Measurements from ENCODE around the gene POLG2. TPM values are rescaled to one million over a fixed set of nuclear protein-coding genes. Genes with fewer than 3 reads are reported as not detected.
A peak's percentile ranks its signal among the peaks of the same experiment; 100 is the strongest.

POLG2 gene
- total RNA-seq, 2 donors from 2014 or later, result 27.1 to 33.9 TPM

- TF ChIP-seq CTCF (conservative IDR thresholded peaks at IDR 0.05), result no peak
- Histone ChIP-seq H3K9me3 (ENCODE audit: control insufficient read depth, low read length) (no peaks in the 10 kb centered on the region), H3K27me3 (ENCODE audit: control insufficient read depth, insufficient read depth, low read length, poor library complexity, severe bottlenecking) (no peaks in the 10 kb centered on the region), H3K36me3 (ENCODE audit: control insufficient read depth, insufficient read depth, low read length) (peaks cover 65% of the 10 kb centered on the region), H3K9ac (ENCODE audit: extremely low read depth, low read length, poor library complexity, severe bottlenecking) (peak within 1 kb of the TSS; percentile 100), H3K4me1 (ENCODE audit: control insufficient read depth, insufficient read depth, low read length) (peaks cover 11% of the 10 kb centered on the region), H3K27ac (ENCODE audit: low read depth, low read length) (peak within 1 kb of the TSS; percentile 99), H3K4me3 (ENCODE audit: low read length) (peak within 1 kb of the TSS; percentile 100)
- H3K4me3 Mint-ChIP-seq, result peak within 1 kb of the TSS; percentile 100
- DNase-seq, result peak; percentile 100
- H3K27me3 Mint-ChIP-seq (ENCODE audit: insufficient read depth), result no peaks in the 10 kb centered on the region
- H3K27ac Mint-ChIP-seq, result peak within 1 kb of the TSS; percentile 100
- peaks cover 3% of the 10 kb centered on the region for H3K9me3 Mint-ChIP-seq
- peaks cover 71% of the 10 kb centered on the region for H3K36me3 Mint-ChIP-seq (ENCODE audit: low read depth)
- WGBS, 2 experiments (ENCODE audit: insufficient coverage in 1 of 2, insufficient read length in 1 of 2), result 0% methylated on average over 23 to 31 of the region's 31 CpGs
- peaks cover 38% of the 10 kb centered on the region for H3K4me1 Mint-ChIP-seq
Observed at GRCh38 chr17:64506201-64506575, 9.3 kb upstream of the POLG2 start, which contains the start of gene DDX5. Gene DDX5 (minus strand): TSS chr17:64506289. CDS start chr17:64506119, 170 bp downstream.

- no peaks in the 10 kb centered on the region for H3K27me3 ChIP-seq (ENCODE audit: control insufficient read depth, insufficient read depth, low read length, poor library complexity, severe bottlenecking)
- Mint-ChIP-seq H3K4me3 (peak overlapping the region; percentile 100), H3K27me3 (ENCODE audit: insufficient read depth) (no peaks in the 10 kb centered on the region), H3K27ac (peak overlapping the region; percentile 100), H3K4me1 (peaks cover 45% of the 10 kb centered on the region), H3K36me3 (ENCODE audit: low read depth) (peaks cover 71% of the 10 kb centered on the region), H3K9me3 (no peaks in the 10 kb centered on the region)
- peak overlapping the region; percentile 99 for H3K27ac ChIP-seq (ENCODE audit: low read depth, low read length)
- H3K9ac ChIP-seq (ENCODE audit: extremely low read depth, low read length, poor library complexity, severe bottlenecking), result peak overlapping the region; percentile 100
- no peaks in the 10 kb centered on the region for H3K9me3 ChIP-seq (ENCODE audit: control insufficient read depth, low read length)
- peak; percentile 89 for DNase-seq
- WGBS, 2 experiments (ENCODE audit: insufficient coverage in 1 of 2, insufficient read length in 1 of 2), result 0 to 1% methylated on average over 30 to 75 of the region's 76 CpGs
- no peak for TF ChIP-seq CTCF (conservative IDR thresholded peaks at IDR 0.05)
- peaks cover 65% of the 10 kb centered on the region for H3K36me3 ChIP-seq (ENCODE audit: control insufficient read depth, insufficient read depth, low read length)
- peaks cover 11% of the 10 kb centered on the region for H3K4me1 ChIP-seq (ENCODE audit: control insufficient read depth, insufficient read depth, low read length)
- H3K4me3 ChIP-seq (ENCODE audit: low read length), result peak overlapping the region; percentile 100
Observed at GRCh38 chr17:64505340-64506200, 8.7 kb upstream of the POLG2 start.

GRCh38 chr17:64504769-64505339 is 8.0 kb upstream of the POLG2 start:
- Mint-ChIP-seq H3K27me3 (ENCODE audit: insufficient read depth) (no peaks in the 10 kb centered on the region), H3K9me3 (no peaks in the 10 kb centered on the region), H3K27ac (peak overlapping the region; percentile 100), H3K4me3 (peak overlapping the region; percentile 100), H3K36me3 (ENCODE audit: low read depth) (peaks cover 71% of the 10 kb centered on the region), H3K4me1 (peaks cover 52% of the 10 kb centered on the region)
- DNase-seq, result no peak
- no peak for TF ChIP-seq CTCF (conservative IDR thresholded peaks at IDR 0.05)
- H3K27me3 ChIP-seq (ENCODE audit: control insufficient read depth, insufficient read depth, low read length, poor library complexity, severe bottlenecking), result no peaks in the 10 kb centered on the region
- H3K4me1 ChIP-seq (ENCODE audit: control insufficient read depth, insufficient read depth, low read length), result peaks cover 13% of the 10 kb centered on the region
- WGBS, 2 experiments (ENCODE audit: insufficient coverage in 1 of 2, insufficient read length in 1 of 2), result 5 to 6% methylated on average over 10 to 13 of the region's 13 CpGs
- H3K9me3 ChIP-seq (ENCODE audit: control insufficient read depth, low read length), result no peaks in the 10 kb centered on the region
- H3K4me3 ChIP-seq (ENCODE audit: low read length), result peak overlapping the region; percentile 100
- H3K36me3 ChIP-seq (ENCODE audit: control insufficient read depth, insufficient read depth, low read length), result peaks cover 65% of the 10 kb centered on the region
- H3K27ac ChIP-seq (ENCODE audit: low read depth, low read length), result peak overlapping the region; percentile 99
- peak overlapping the region; percentile 100 for H3K9ac ChIP-seq (ENCODE audit: extremely low read depth, low read length, poor library complexity, severe bottlenecking)

Data from endodermal cell (in vitro differentiated cells).